Measurements from ENCODE around the gene TMEM117.

DNA sequence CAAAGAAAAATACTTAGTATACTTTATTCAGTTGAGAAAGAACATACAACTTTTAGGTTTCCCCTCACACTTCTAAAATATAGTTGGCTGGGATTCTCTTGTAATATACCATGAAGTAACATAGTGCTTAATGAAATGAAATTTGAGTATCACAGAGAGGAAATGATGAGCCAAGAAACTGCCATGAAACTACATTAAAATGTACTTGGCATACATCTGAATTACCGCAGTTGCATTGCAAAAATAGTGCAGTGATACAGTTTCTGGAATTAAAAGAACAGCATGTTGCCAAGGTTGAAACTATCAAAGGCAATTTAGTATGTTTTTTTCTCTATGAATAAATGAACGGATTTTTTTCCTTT lies 389.2 kb downstream of the TMEM117 start:
- no peak for TF ChIP-seq POLR2AphosphoS5 (IDR thresholded peaks at IDR 0.05; ENCODE audit: low read depth, low read length)
- no peak for TF ChIP-seq POLR2A (IDR thresholded peaks at IDR 0.05; ENCODE audit: low read depth, low read length)

All from GM12892 (cell line).